Measurements from ENCODE around the gene PDE10A. TPM values are rescaled to one million over a fixed set of nuclear protein-coding genes. Genes with fewer than 3 reads are reported as not detected.

PDE10A gene
- total RNA-seq, 6 experiments from 2014 or later: 1.2 to 2.0 (median 1.6) TPM; not detected in 2

DNA sequence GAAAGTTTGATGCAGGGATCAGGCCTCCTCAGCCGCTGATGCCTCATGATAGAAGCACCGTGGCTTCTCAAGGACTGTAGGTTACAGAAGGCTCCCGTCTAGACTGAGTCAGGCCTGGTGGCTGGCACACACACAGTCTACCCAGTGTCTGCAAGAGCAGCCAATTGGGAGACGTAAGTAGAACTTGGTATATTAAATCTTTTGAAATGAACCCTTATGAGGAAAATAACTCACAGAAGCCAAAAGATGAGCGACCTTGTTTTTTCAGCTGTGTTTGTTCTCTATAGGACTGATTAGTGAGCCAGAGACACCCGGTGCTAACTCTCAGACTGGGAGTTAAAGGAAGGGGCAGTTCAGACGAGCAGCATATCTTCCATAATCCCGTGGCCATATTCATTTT lies 5.9 kb upstream of the PDE10A start:
- TF ChIP-seq, protein P1, sequence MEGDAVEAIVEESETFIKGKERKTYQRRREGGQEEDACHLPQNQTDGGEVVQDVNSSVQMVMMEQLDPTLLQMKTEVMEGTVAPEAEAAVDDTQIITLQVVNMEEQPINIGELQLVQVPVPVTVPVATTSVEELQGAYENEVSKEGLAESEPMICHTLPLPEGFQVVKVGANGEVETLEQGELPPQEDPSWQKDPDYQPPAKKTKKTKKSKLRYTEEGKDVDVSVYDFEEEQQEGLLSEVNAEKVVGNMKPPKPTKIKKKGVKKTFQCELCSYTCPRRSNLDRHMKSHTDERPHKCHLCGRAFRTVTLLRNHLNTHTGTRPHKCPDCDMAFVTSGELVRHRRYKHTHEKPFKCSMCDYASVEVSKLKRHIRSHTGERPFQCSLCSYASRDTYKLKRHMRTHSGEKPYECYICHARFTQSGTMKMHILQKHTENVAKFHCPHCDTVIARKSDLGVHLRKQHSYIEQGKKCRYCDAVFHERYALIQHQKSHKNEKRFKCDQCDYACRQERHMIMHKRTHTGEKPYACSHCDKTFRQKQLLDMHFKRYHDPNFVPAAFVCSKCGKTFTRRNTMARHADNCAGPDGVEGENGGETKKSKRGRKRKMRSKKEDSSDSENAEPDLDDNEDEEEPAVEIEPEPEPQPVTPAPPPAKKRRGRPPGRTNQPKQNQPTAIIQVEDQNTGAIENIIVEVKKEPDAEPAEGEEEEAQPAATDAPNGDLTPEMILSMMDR (IDR thresholded peaks at IDR 0.05): no peak
- Mint-ChIP-seq H3K27ac (no peak overlapping the region), H3K4me1 (ENCODE audit: low read depth) (no peaks in the 10 kb centered on the region), H3K4me3 (no peak overlapping the region), H3K36me3 (ENCODE audit: low read depth) (no peaks in the 10 kb centered on the region; the same call in 1 of the 2 replicates), H3K27me3 (ENCODE audit: insufficient read depth) (peaks cover 2% of the 10 kb centered on the region; the same call in 1 of the 2 replicates), H3K9me3 (peaks cover 18% of the 10 kb centered on the region)
- DNase-seq: no peak

DNA sequence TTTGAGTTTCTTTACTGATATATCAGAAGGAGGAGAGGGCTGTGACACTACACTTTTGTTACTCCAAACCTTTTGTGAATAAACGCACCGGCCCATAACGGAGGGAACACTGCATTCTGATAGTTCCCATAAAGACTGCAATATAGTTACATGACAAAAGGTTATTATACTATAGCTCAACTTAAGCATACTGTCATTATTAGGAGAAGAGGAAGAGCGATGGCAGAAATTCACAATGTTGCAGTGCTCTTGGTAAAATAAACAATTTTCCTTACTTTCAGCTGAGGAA lies 2.3 kb upstream of the PDE10A start:
- no peak overlapping the region for H3K4me3 Mint-ChIP-seq

DNA sequence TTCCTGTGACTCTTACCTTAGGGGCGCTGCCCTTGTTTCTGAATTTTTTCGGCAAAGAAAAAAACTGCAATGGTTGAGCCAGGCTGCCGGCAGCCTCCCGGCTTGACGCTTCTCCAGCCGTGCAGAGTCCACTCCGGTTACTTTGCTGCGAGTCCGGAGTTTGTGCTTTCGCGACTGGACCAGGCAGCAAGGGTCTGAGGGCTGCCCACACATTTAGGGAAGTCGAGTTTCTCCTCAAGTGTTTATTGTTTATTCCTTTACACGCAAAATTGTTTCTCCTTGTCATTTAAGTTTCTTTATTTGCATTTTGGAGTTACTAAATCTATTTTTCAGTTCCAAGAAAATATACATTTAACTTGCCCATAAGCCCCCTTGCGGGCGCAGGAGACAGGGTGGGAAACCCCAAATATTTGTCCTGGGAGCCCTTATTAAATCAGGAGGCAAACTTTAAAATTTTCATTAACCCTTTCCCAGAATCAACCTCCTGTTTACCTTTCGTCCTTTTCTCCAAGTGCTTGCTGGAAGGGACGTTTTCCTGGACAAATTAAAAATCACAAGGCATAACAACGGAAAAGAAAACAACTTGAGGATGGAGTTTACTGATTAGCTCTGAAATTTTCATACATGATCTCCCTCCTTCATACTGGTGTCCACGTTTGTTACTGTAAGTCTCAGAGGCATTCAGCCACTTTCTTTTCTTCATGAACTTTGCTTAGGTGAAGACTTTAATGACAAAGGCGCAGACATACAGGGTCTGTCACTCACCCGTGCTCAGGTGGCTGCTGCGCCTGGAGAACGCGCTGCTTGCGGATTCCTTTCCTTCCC lies 1.7 kb upstream of the PDE10A start:
- DNase-seq: no peak
- Mint-ChIP-seq H3K36me3 (ENCODE audit: low read depth) (peaks cover 2% of the 10 kb centered on the region), H3K27ac (no peak overlapping the region), H3K27me3 (ENCODE audit: insufficient read depth) (peaks cover 5% of the 10 kb centered on the region), H3K9me3 (peaks cover 19% of the 10 kb centered on the region), H3K4me3 (no peak overlapping the region), H3K4me1 (ENCODE audit: low read depth) (no peaks in the 10 kb centered on the region)
- TF ChIP-seq, protein P1 (IDR thresholded peaks at IDR 0.05): no peak

More for the DNA sequence above, 2.3 kb upstream of the PDE10A start:
- Mint-ChIP-seq H3K36me3 (ENCODE audit: low read depth) (no peaks in the 10 kb centered on the region; the same call in 1 of the 2 replicates), H3K4me1 (ENCODE audit: low read depth) (no peaks in the 10 kb centered on the region), H3K9me3 (peaks cover 15% of the 10 kb centered on the region), H3K27ac (no peak overlapping the region), H3K27me3 (ENCODE audit: insufficient read depth) (peaks cover 5% of the 10 kb centered on the region)
- TF ChIP-seq, protein P1 (IDR thresholded peaks at IDR 0.05): no peak
- DNase-seq: no peak

DNA sequence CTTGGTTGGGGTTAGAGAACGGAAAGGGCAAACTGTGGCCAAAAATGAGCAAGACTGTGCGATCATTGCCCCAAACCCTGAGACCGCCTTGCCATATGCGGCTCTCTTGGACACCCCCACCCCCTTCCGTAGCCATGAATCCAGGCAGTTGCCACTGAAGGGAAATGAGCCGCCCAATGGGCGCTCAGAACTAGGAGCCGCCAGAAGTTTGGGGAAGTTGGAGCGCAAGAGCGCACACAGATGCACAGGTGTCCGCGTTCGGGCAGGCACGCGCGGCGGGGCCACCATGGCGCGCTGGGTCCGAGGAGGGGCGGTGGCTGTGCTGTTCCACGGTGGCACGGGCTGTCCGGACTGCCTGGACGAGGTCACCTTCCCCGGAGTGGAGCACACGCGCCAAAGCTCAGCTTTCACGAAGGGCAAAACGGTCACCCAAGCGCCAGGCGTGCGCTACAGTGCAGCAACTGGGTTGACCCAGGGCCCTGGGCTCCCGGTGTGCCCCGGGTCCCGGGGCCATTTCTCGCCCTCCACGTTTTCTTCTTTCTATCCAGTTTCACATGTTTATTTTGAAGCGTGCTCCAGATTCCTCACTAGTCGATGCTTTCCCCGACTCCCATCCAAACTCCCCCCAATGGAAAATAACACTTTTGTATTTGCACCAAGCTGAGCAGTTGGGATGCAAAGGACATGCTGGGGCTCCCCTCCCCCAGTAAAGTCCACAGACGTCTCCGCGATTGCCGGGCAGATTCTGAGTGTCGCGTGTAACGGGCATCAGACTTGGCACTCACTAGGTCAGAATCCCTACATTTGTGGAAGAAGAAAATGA lies 906 bp upstream of the PDE10A start:
- Mint-ChIP-seq H3K27me3 (ENCODE audit: insufficient read depth) (peaks cover 7% of the 10 kb centered on the region), H3K27ac (no peak overlapping the region)

DNA sequence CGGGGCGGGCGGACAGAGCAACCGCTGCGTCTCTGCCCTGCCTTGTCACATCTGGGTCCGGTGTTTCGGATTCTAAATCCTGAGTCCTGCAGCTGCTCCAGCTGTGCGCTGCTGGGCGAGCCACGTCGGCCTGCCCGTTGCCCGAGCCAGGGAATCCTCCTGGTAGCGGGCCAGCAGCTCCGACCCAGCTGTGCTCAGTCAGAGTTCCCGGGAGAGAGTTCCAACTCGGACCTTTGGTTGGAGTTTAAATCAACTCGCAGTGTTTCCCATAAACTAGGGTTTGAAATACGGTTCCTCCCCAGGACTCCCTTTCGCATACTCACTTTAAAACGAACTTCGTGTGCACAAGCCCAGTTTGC lies 315 bp upstream of the PDE10A start:
- H3K9me3 Mint-ChIP-seq: peaks cover 31% of the 10 kb centered on the region
- no peaks in the 10 kb centered on the region for H3K4me1 Mint-ChIP-seq (ENCODE audit: low read depth)
- no peak overlapping the region for H3K27ac Mint-ChIP-seq
- no peak for DNase-seq
- H3K4me3 Mint-ChIP-seq: no peak overlapping the region
- TF ChIP-seq, protein P1 (IDR thresholded peaks at IDR 0.05): no peak
- H3K36me3 Mint-ChIP-seq (ENCODE audit: low read depth): peaks cover 5% of the 10 kb centered on the region
- peaks cover 10% of the 10 kb centered on the region for H3K27me3 Mint-ChIP-seq (ENCODE audit: insufficient read depth)

More for the DNA sequence above, 906 bp upstream of the PDE10A start:
- H3K4me1 Mint-ChIP-seq (ENCODE audit: low read depth): no peaks in the 10 kb centered on the region
- H3K9me3 Mint-ChIP-seq: peaks cover 25% of the 10 kb centered on the region
- peaks cover 5% of the 10 kb centered on the region for H3K36me3 Mint-ChIP-seq (ENCODE audit: low read depth)
- no peak overlapping the region for H3K4me3 Mint-ChIP-seq
- DNase-seq: no peak
- TF ChIP-seq, protein P1 (IDR thresholded peaks at IDR 0.05): no peak
